GM21717 (cell line): ENCODE measurements around the gene ABHD11.
"Not testable (repeated sequence)": the region's sequence is repeated elsewhere in the genome, so short reads cannot be mapped to it uniquely, and the experiment has no call there.

ENCODE experiments used
- ATAC-seq: cut with Tn5 transposase; IDR thresholded peaks from one replicate; pipeline ENCODE4 v1.9.1; 2021; ENCODE audit warnings: mild to moderate bottlenecking, moderate library complexity; ENCODE audit not compliant: unreplicated experiment

ABHD11 gene

GRCh38 chr7:73746378-73746777, 7.8 kb upstream of the ABHD11 start:
- ATAC-seq: no peak

DNA sequence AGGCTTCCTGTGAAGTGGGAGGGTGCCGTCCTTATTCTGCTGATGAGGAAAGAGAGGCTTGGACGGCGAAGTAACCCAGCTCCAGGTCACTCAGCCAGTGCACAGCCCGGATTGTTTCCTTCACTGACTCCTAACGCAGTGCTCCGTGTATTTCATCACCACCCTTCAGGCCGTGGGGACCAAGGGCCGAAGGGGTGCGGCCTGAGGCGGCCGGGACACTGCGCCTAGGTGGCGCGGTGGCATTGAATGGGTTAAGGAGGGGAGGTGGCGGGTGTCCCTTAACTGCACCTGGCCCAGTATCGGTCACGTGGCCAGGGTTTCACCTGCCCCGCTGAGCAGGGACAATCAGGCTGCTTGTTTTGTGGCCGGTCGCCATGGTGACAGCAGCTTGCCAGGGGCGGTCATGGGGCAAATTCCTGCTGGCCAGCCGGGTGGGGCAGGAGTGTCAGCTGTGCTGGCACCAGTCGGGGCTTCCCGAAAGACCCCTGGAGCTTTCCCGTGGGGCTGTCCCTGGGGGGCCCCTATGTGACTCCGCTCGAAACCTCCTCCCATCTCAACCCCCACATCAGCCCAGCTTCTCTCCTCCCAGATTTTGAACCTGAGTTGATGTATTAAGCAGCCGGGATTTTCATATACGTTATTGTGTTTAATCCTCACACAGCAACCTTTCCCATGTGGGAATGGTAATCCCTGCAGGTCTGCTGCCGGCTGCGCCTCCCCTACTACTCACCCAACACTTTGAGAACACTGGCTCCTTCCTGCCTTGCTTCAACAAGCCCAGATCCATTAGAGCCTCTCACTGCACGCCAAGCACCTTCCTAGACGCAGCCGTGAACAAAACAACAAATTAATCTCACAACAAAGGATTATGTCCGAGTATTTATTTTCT, 4.4 kb upstream of the ABHD11 start:
- no peak for ATAC-seq

DNA sequence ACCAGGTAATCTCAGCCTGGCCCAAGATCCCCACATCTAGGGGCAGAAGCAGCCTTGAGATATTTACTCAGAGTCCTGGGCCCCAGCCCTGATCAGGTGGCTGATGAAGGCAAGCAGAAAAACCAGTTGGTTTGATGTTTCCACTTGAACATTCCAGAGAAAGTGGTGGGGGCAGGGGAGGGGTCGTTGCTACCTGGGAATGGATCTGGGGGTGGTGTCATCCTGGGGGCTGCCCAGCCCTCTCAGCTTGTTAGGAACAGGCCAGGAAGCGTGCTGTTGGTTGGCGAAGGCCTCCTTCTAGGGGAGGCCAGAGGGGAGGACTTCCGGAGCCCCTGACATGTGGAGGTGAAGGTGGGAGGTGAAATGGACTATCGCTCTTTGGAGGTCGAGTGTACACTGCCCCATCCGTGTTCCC, 3.7 kb upstream of the ABHD11 start:
- no peak for ATAC-seq

DNA sequence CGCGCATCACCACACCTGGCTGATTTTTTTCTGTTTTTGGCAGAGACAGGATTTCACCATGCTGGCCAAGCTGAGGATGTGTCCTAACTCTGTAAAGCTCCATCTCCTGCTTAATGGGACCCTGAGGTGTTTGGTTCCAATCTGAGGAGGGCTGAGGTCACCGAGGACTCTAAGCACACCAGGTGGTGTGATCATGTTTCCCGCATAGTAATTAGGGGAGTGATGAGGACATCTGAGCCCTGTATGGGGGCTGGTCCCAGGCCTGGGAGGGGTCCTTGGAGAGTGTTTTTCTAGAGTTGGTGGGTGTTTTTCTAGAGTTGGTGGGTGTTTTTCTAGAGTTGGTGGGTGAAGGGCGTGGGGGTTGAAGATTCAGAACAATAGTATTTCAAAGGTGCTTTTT, 3.0 kb upstream of the ABHD11 start:
- no peak for ATAC-seq

- ATAC-seq: no peak
These were observed 2.2 kb upstream of the ABHD11 start for GRCh38 chr7:73740771-73741170.

GRCh38 chr7:73740212-73740611, 1.6 kb upstream of the ABHD11 start:
- ATAC-seq: no peak

DNA sequence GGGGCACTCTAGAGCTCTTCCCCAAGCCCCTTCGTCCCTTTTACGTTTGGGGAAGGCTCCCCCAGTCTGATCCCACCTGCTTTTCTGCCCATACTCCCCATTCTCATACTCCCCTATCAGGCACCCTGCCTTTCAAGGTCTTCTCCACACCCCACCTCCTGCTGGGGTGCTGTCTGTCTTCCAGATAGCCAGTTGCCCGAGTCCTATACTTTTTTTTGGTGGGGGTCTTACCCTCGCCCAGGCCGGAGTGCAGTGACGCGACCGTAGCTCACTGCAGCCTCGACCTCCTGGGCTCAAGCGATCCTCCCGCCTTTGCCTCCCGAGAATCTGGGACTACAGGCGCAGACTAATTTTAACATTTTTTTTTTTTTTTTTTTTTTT, 775 bp upstream of the ABHD11 start:
- peak; percentile 1 for ATAC-seq

- no peak for ATAC-seq
These were observed 386 bp downstream of the ABHD11 start for GRCh38 chr7:73738220-73738611.

DNA sequence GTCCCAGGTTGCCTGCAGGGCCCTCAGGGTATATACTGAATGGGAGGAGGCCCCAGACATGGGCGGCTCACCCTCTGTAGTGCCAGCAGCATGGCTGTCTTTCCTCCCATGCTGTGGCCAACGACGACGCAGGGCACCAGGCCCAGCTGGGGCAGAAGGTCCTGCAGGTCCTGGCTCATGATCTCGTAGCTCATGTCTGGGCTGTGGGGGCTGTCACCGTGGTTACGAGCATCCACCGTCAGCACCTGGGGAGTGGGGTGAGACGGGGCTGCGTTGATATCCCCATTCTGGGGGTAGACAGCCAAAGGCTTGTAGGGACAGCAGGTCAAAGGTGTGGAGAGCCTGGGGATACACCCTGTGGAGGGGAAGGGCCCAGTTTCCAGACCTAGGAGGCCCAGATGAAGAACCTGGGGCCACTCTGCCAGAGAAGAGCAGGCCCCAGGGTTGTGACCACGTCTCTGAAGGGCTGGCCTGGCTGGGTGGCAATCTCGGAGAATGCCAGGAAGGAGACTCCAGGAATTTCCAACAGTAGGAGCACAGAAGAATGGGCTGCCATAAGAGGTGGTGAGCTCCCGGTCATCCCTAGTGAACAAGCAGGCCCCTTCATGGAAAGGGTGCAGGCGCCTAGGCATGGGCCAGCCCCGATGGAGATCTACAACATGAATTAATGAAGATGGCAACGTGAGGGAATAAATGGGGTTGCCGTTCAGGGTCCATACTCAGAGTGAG, 947 bp downstream of the ABHD11 start:
- no peak for ATAC-seq

- ATAC-seq: no peak
These were observed 1.7 kb downstream of the ABHD11 start for GRCh38 chr7:73736885-73737284.

- no peak for ATAC-seq
These were observed 3.1 kb downstream of the ABHD11 start for GRCh38 chr7:73735528-73735905.

- ATAC-seq: no peak
These were observed 3.7 kb downstream of the ABHD11 start for GRCh38 chr7:73734619-73735527.

DNA sequence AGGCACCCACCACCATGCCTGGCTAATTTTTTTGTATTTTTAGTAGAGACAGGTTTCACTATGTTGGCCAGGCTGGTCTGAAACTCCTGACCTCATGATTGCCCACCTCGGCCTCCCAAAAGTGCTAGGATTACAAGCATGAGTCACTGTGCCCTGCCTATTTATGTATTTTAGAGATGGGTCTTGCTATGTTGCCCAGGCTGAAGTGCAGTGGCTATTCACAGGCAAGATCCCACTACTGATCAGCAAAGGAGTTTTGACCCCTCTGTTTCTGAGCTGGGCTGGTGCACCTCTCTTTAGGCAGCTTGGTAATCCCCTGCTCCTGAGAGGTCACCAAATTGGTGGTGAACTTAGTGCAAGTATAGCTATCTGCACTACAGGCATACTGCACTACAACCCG, 6.2 kb downstream of the ABHD11 start:
- no peak for ATAC-seq

GRCh38 chr7:73730485-73730884, 8.1 kb downstream of the ABHD11 start:
- no peak for ATAC-seq

- ATAC-seq: no peak
These were observed 10.1 kb downstream of the ABHD11 start for GRCh38 chr7:73728551-73728950.

GRCh38 chr7:73727952-73728351, 10.7 kb downstream of the ABHD11 start:
- no peak for ATAC-seq

DNA sequence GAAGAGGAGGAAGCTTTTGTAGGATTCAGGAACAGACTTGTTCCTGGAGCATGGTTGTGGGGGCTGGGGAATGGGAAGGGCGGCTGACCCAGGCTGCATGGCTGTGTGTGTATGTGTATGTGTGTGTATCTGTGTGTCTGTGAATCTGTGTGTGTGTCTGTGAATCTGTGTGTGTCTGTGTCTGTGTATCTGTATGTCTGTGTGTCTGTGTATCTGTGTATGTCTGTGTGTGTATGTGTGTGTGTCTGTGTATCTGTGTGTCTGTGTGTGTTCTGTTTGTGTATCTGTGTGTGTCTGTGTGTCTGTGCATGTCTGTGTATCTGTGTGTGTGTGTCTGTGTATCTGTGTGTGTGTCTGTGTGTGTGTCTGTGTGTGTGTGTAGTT, 12.5 kb downstream of the ABHD11 start:
- peak; percentile 11 for ATAC-seq

DNA sequence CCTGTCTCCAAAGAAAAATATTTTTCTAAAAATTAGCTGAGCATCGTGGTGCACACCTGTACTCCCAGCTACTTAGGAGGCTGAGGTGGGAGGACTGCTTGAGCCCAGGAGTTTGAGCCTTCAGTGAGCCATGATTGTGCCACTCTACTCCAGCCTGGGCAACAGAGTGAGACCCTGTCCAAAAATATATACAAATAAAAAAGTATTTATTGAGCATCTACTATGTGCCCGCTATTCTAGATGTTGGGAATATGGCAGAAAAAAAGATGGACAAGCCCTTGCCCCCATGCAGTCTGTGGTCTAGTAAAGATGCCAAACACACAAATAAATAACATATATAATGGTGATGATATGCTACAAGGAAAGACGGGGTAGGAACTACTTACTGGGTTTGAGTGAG, 14.8 kb downstream of the ABHD11 start:
- no peak for ATAC-seq

GRCh38 chr7:73722785-73723184, 15.8 kb downstream of the ABHD11 start:
- ATAC-seq: no peak

DNA sequence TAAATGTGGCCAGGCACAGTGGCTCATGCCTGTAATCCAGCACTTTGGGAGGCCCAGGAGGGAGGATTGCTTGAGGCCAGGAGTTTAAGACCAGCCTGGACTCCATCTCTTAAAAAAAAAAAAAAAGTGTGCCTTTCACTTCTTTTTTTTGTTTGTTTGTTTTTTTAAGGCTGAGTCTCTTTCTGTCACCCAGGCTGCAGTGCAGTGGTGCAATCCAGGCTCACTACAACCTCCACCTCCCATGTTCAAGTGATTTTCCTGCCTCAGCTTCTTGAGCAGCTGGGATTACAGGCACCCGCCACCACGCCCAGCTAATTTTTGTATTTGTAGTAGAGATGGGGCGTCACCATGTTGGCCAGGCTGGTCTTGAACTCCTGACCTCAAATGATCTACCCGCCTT, 16.4 kb downstream of the ABHD11 start:
- ATAC-seq: not testable (repeated sequence)

GRCh38 chr7:73721377-73721817, 17.2 kb downstream of the ABHD11 start:
- no peak for ATAC-seq
